CD14-positive monocyte (primary cell): ENCODE measurements around the gene NNMT. TPM values are rescaled to one million over a fixed set of nuclear protein-coding genes. Genes with fewer than 3 reads are reported as not detected.

Experiments used
- DNase-seq, 3 donors: peaks; one replicate each; pipeline ENCODE4 v3.0.0-alpha.2; 2011 to 2022
- H2AFZ ChIP-seq: 2 replicates; pipeline ENCODE4 v1.6.0; 2012; ENCODE audit warnings: mild to moderate bottlenecking, low read depth, low read length, inconsistent platforms; ENCODE audit not compliant: insufficient read depth, poor library complexity, severe bottlenecking
- H3K27ac ChIP-seq, 2 donors: 1 replicate in 1 of 2; 2 replicates in 1 of 2; pipeline ENCODE4 v1.5.1; 2012 to 2013; ENCODE audit warnings: low read length in 2 of 2, control low read depth in 1 of 2, inconsistent platforms in 1 of 2, low read depth in 1 of 2, mild to moderate bottlenecking in 1 of 2
- H3K27me3 ChIP-seq, 2 donors: one replicate each; pipeline versions ENCODE4 v1.6.0 to v1.6.1; 2011 to 2013; ENCODE audit warnings: low read length in 2 of 2; ENCODE audit not compliant: control insufficient read depth in 2 of 2, insufficient read depth in 2 of 2
- H3K36me3 ChIP-seq, 2 donors: replicated peaks in 1 of 2; 1 replicate in 1 of 2; 2 replicates in 1 of 2; pipeline versions ENCODE4 v1.5.1 to v1.6.1; 2012 to 2013; ENCODE audit warnings: low read length in 2 of 2, control low read depth in 1 of 2, inconsistent platforms in 1 of 2, mild to moderate bottlenecking in 1 of 2; ENCODE audit not compliant: insufficient read depth in 2 of 2, control insufficient read depth in 1 of 2
- H3K4me1 ChIP-seq, 2 donors: 1 replicate in 1 of 2; 2 replicates in 1 of 2; pipeline versions ENCODE4 v1.5.1 to v1.6.1; 2012 to 2013; ENCODE audit warnings: low read length in 2 of 2, control low read depth in 1 of 2, inconsistent platforms in 1 of 2, mild to moderate bottlenecking in 1 of 2, moderate library complexity in 1 of 2; ENCODE audit not compliant: insufficient read depth in 2 of 2, control insufficient read depth in 1 of 2
- H3K4me2 ChIP-seq: replicated peaks from 2 replicates; pipeline ENCODE3; 2012; ENCODE audit warnings: low read length, moderate library complexity, mild to moderate bottlenecking; ENCODE audit not compliant: poor library complexity, severe bottlenecking; ENCODE audit errors: extremely low read depth
- H3K4me3 ChIP-seq, 3 experiments: fragments of 200-600 bp in 1 of 3; sonication (generic) in 1 of 3; replicated peaks in 1 of 3; 1 replicate in 2 of 3; 2 replicates in 1 of 3; pipeline ENCODE4 v1.5.1; 2011 to 2013; ENCODE audit warnings: low read length in 3 of 3, mild to moderate bottlenecking in 3 of 3, control low read depth in 2 of 3, low read depth in 2 of 3, inconsistent platforms in 1 of 3, moderate library complexity in 1 of 3
- H3K79me2 ChIP-seq: 2 replicates; pipeline ENCODE4 v1.6.0; 2012; ENCODE audit warnings: mild to moderate bottlenecking, control low read depth, inconsistent platforms, low read length, moderate library complexity; ENCODE audit not compliant: insufficient read depth
- H3K9ac ChIP-seq: 2 replicates; pipeline ENCODE4 v1.6.0; 2017; ENCODE audit warnings: low read length, mild to moderate bottlenecking; ENCODE audit not compliant: insufficient read depth, poor library complexity, severe bottlenecking
- H3K9me3 ChIP-seq, 2 donors: replicated peaks in 1 of 2; 1 replicate in 1 of 2; 2 replicates in 1 of 2; pipeline versions ENCODE4 v1.5.1 to v1.6.1; 2012 to 2013; ENCODE audit warnings: low read length in 2 of 2, control low read depth in 1 of 2; ENCODE audit not compliant: control insufficient read depth in 1 of 2, insufficient read depth in 1 of 2
- H4K20me1 ChIP-seq: 2 replicates; pipeline ENCODE4 v1.6.0; 2012; ENCODE audit warnings: mild to moderate bottlenecking, low read length, control low read depth, moderate library complexity; ENCODE audit not compliant: insufficient read depth
- H3K27ac Mint-ChIP-seq, 7 donors: one replicate each; pipeline ENCODE4 v1.8.0; 2020; ENCODE audit warnings: mild to moderate bottlenecking in 7 of 7, mixed read lengths in 7 of 7, moderate library complexity in 6 of 7, inconsistent platforms in 2 of 7
- H3K27me3 Mint-ChIP-seq, 3 donors: one replicate each; pipeline ENCODE4 v1.8.0; 2021 to 2022; ENCODE audit warnings: low read depth in 3 of 3, mild to moderate bottlenecking in 3 of 3, mixed read lengths in 3 of 3, moderate library complexity in 3 of 3, inconsistent platforms in 1 of 3
- H3K36me3 Mint-ChIP-seq, 2 donors: one replicate each; pipeline ENCODE4 v1.8.0; 2020; ENCODE audit warnings: mixed read lengths in 2 of 2, inconsistent platforms in 1 of 2, mild to moderate bottlenecking in 1 of 2
- H3K4me1 Mint-ChIP-seq: one replicate; pipeline ENCODE4 v1.8.0; 2020; ENCODE audit warnings: mild to moderate bottlenecking, mixed read lengths
- H3K4me3 Mint-ChIP-seq, 2 donors: one replicate each; pipeline ENCODE4 v1.8.0; 2020; ENCODE audit warnings: mild to moderate bottlenecking in 2 of 2, mixed read lengths in 2 of 2, moderate library complexity in 1 of 2
- H3K9me3 Mint-ChIP-seq, 7 donors: one replicate each; pipeline ENCODE4 v1.8.0; 2020 to 2022; ENCODE audit warnings: mixed read lengths in 7 of 7, mild to moderate bottlenecking in 6 of 7, moderate library complexity in 6 of 7, inconsistent platforms in 2 of 7
- WGBS: methylation state at CpG from one replicate; pipeline ENCODE4 v1.1.5; 2013; ENCODE audit warnings: missing lambda C conversion rate; ENCODE audit not compliant: insufficient coverage; 5-methylcytosine and 5-hydroxymethylcytosine counted together
- intact Hi-C, 2 donors: fragments of 100-400 bp; cut with micrococcal nuclease; formaldehyde crosslinking; loops; one replicate each; pipeline versions ENCODE4 v1.15.0 to v1.15.1; 2023
- polyA plus RNA-seq, 3 donors: library from polyadenylated mRNA; depleted of rRNA in 1 of 3; unstranded in 2 of 3; stranded (reverse) in 1 of 3; fragments of 300-500 nt in 2 of 3; fragments of >200 nt in 1 of 3; fragmentation: Illumina TruSeq in 2 of 3; gene quantifications; 1 replicate in 2 of 3; 2 replicates in 1 of 3; pipeline ENCODE4 v1.2.3, GENCODE V29; 2012 to 2021
- TF ChIP-seq, protein P1 (sequence below): fragments of 200-600 bp; IDR thresholded peaks from one replicate; pipeline ENCODE4 v1.8.0; 2022; ENCODE audit warnings: antibody characterized with exemption, mild to moderate bottlenecking

NNMT gene
- polyA plus RNA-seq, 3 donors, result not detected

DNA sequence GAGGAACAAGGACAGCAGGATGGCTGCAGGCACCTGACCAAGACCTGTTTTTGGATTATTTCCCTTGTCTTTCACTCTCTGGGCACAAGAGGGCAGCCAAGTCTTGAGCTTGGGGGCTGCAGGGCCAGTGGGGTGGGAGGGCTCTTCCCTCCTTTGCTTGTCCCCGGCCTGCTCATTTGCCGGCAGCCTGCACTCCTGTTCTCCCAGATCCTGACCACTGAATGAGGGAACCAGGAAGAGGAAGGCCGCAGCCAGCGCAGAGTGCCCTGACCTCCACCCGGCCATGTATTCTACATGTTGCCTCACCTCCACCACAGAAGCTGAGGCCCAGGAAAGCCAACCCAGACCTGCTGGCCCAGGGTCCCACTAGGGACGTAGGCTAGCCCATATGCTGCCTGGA, 15.5 kb upstream of the NNMT start:
- no peaks in the 10 kb centered on the region for H4K20me1 ChIP-seq
- no peaks in the 10 kb centered on the region for H3K79me2 ChIP-seq
- no peaks in the 10 kb centered on the region for H3K36me3 Mint-ChIP-seq
- intact Hi-C loops, result no loop called here
- H3K9me3 ChIP-seq, result no peaks in the 10 kb centered on the region
- no peak overlapping the region for H3K27ac Mint-ChIP-seq
- no peak overlapping the region for H3K4me3 Mint-ChIP-seq
- H2AFZ ChIP-seq, result peak overlapping the region; percentile 21
- no peak overlapping the region for H3K4me3 ChIP-seq
- no peak overlapping the region for H3K4me2 ChIP-seq
- H3K27ac ChIP-seq, result no peak overlapping the region
- no peak overlapping the region for H3K9ac ChIP-seq
- H3K4me1 ChIP-seq, result no peaks in the 10 kb centered on the region
- H3K27me3 Mint-ChIP-seq, result peaks cover 3 to 20% (median 11%) of the 10 kb centered on the region in 3 donors
- no peaks in the 10 kb centered on the region for H3K36me3 ChIP-seq
- H3K9me3 Mint-ChIP-seq, result no peaks in the 10 kb centered on the region
- peaks cover 0 to 1% of the 10 kb centered on the region in 2 donors for H3K27me3 ChIP-seq
- 80% methylated on average over 1 of the region's 6 CpGs for WGBS
- DNase-seq, result no peak
- TF ChIP-seq, protein P1, sequence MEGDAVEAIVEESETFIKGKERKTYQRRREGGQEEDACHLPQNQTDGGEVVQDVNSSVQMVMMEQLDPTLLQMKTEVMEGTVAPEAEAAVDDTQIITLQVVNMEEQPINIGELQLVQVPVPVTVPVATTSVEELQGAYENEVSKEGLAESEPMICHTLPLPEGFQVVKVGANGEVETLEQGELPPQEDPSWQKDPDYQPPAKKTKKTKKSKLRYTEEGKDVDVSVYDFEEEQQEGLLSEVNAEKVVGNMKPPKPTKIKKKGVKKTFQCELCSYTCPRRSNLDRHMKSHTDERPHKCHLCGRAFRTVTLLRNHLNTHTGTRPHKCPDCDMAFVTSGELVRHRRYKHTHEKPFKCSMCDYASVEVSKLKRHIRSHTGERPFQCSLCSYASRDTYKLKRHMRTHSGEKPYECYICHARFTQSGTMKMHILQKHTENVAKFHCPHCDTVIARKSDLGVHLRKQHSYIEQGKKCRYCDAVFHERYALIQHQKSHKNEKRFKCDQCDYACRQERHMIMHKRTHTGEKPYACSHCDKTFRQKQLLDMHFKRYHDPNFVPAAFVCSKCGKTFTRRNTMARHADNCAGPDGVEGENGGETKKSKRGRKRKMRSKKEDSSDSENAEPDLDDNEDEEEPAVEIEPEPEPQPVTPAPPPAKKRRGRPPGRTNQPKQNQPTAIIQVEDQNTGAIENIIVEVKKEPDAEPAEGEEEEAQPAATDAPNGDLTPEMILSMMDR, result peak; percentile 14
- no peaks in the 10 kb centered on the region for H3K4me1 Mint-ChIP-seq

DNA sequence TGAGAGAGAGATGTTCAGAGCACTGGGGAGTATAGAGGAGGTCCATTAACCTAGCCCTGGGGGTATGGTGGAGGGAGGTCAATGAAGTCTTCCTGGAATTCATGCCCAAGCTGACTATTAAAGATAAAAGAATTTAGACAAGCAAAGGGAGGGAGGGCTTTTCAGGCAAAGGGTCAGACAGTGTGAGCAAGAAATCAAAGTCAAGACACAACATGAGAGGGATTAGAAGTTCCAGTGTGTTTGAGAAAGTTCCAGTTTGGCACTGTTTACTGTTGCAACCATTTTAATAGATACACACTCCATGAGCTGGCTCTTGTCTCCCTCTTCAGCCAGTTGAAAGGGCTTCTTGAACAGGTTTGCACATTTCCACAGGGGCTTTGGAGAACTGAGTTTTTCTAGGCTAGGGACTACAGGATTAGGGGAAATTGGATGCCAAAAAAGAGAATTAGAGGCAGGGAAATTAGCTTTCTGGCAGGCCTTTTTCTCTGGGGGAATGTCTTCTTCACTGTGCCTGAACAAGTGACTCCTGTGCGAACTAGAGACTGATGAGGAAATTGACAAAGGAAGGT, 14.7 kb upstream of the NNMT start:
- H3K4me3 Mint-ChIP-seq, result no peak overlapping the region
- intact Hi-C loops, result no loop called here

More for the DNA sequence above, 14.7 kb upstream of the NNMT start:
- H3K4me2 ChIP-seq, result no peak overlapping the region
- no peak overlapping the region for H3K27ac ChIP-seq
- no peak overlapping the region for H3K4me3 ChIP-seq
- H3K9ac ChIP-seq, result no peak overlapping the region
- no peaks in the 10 kb centered on the region for H3K4me1 ChIP-seq
- no peaks in the 10 kb centered on the region for H3K79me2 ChIP-seq
- TF ChIP-seq, protein P1, result no peak
- no peaks in the 10 kb centered on the region for H3K9me3 ChIP-seq
- Mint-ChIP-seq H3K4me1 (no peaks in the 10 kb centered on the region), H3K27me3 (peaks cover 3 to 20% (median 11%) of the 10 kb centered on the region in 3 donors), H3K27ac (no peak overlapping the region), H3K36me3 (no peaks in the 10 kb centered on the region), H3K9me3 (no peaks in the 10 kb centered on the region)
- WGBS, result no CpG with 5 or more reads among the region's 1 CpG
- no peaks in the 10 kb centered on the region for H3K27me3 ChIP-seq
- no peaks in the 10 kb centered on the region for H4K20me1 ChIP-seq
- H2AFZ ChIP-seq, result no peak overlapping the region
- DNase-seq, result no peak
- H3K36me3 ChIP-seq, result no peaks in the 10 kb centered on the region
